Caco-2 (cell line): ENCODE measurements around the gene PHLDA2. TPM values are rescaled to one million over a fixed set of nuclear protein-coding genes. Genes with fewer than 3 reads are reported as not detected.

Source experiments
- BruUV-seq: library from RNA; stranded (reverse); fragments of 400-500 nt; replicated peaks from 2 replicates; lab custom pipeline; 2021; lab: Mats Ljungman, UMichigan
- CTCF ChIA-PET: fragments of 300-600 bp; sonication (Branson Sonifier 250); formaldehyde crosslinking; loops from one replicate; lab custom pipeline; 2022; ENCODE audit warnings: antibody characterized with exemption; lab: Charles Lee
- POLR2A ChIA-PET: fragments of 300-600 bp; sonication (Branson Sonifier 250); formaldehyde crosslinking; loops from one replicate; lab custom pipeline; 2022; ENCODE audit warnings: antibody characterized with exemption; lab: Charles Lee
- DNase-seq, 2 experiments: peaks; one replicate each; pipeline versions ENCODE4 v3.0.0 to v3.0.0-alpha.2; 2020 to 2022
- H3K27me3 ChIP-seq: replicated peaks from 2 replicates; pipeline ENCODE4 v1.6.0; 2011; ENCODE audit warnings: low read length; ENCODE audit not compliant: control insufficient read depth, insufficient read depth
- H3K36me3 ChIP-seq: 2 replicates; pipeline ENCODE4 v1.5.1; 2011; ENCODE audit warnings: low read length; ENCODE audit not compliant: control insufficient read depth, insufficient read depth
- H3K4me1 ChIP-seq: fragments of 250-450 bp; sonication (Bioruptor Pico); 2 replicates; pipeline ENCODE4 v1.5.1; 2020; ENCODE audit warnings: mild to moderate bottlenecking
- H3K4me3 ChIP-seq: 2 replicates; pipeline ENCODE4 v1.5.1; 2011; ENCODE audit warnings: low read depth, mild to moderate bottlenecking, control low read depth, low read length
- H3K9me3 ChIP-seq: fragments of 250-450 bp; sonication (Bioruptor Pico); 2 replicates; pipeline ENCODE4 v1.5.1; 2020; ENCODE audit warnings: mild to moderate bottlenecking, moderate library complexity
- H3K27ac Mint-ChIP-seq: one replicate; pipeline ENCODE4 v1.8.0; 2022; ENCODE audit warnings: mixed read lengths; ENCODE audit not compliant: unreplicated experiment
- H3K27me3 Mint-ChIP-seq: one replicate; pipeline ENCODE4 v1.8.0; 2022; ENCODE audit warnings: mixed read lengths; ENCODE audit not compliant: insufficient read depth, unreplicated experiment
- H3K36me3 Mint-ChIP-seq: one replicate; pipeline ENCODE4 v1.8.0; 2022; ENCODE audit warnings: mild to moderate bottlenecking, mixed read lengths; ENCODE audit not compliant: insufficient read depth, unreplicated experiment
- H3K4me1 Mint-ChIP-seq: one replicate; pipeline ENCODE4 v1.8.0; 2022; ENCODE audit warnings: low read depth, mixed read lengths; ENCODE audit not compliant: unreplicated experiment
- H3K4me3 Mint-ChIP-seq: one replicate; pipeline ENCODE4 v1.8.0; 2022; ENCODE audit warnings: mild to moderate bottlenecking, moderate library complexity, mixed read lengths; ENCODE audit not compliant: unreplicated experiment
- H3K9me3 Mint-ChIP-seq: one replicate; pipeline ENCODE4 v1.8.0; 2022; ENCODE audit warnings: mixed read lengths; ENCODE audit not compliant: unreplicated experiment
- intact Hi-C: fragments of 100-400 bp; cut with micrococcal nuclease; formaldehyde crosslinking; loops from one replicate; pipeline ENCODE4 v1.10.0; 2022; ENCODE audit not compliant: unreplicated experiment
- total RNA-seq: library from RNA; stranded (reverse); gene quantifications from 2 replicates; pipeline ENCODE4 v1.2.3, GENCODE V29; 2022
- TF ChIP-seq, protein P1 (sequence below), 2 experiments: fragments of 200-600 bp in 1 of 2; IDR thresholded peaks; 1 replicate in 1 of 2; 2 replicates in 1 of 2; pipeline versions ENCODE4 v1.5.1 to v1.8.0; 2011 to 2022; ENCODE audit warnings: antibody characterized with exemption in 1 of 2, control low read depth in 1 of 2, inconsistent platforms in 1 of 2, low read depth in 1 of 2, low read length in 1 of 2, mild to moderate bottlenecking in 1 of 2, moderate library complexity in 1 of 2; ENCODE audit not compliant: insufficient read depth in 1 of 2, severe bottlenecking in 1 of 2, unreplicated experiment in 1 of 2

Gene PHLDA2
- total RNA-seq, 1 experiment from 2014 or later: 19.1 TPM

DNA sequence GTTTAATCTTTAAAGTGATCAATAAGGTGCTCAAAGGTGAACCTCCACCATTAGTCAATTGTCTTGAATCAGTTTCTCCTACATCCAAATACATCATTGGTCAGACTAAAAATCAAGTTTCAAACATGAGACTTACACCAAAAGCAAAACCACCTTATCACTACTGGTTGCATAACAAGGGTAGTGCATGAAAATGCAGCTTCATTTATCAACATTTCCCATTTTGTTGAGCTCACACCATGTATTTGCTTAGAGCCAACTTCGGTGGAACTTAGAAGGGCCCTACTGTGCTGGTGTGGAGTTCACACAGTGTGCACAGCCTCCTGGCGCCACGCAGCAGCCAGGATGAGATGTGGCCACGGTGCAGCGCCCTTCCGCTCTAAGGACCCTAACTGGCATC lies 23.1 kb upstream of the PHLDA2 start:
- H3K9me3 ChIP-seq: no peaks in the 10 kb centered on the region
- H3K4me3 Mint-ChIP-seq: no peak overlapping the region
- no peak overlapping the region for H3K4me3 ChIP-seq
- H3K36me3 ChIP-seq: peaks cover 19% of the 10 kb centered on the region
- H3K36me3 Mint-ChIP-seq: peaks cover 99% of the 10 kb centered on the region
- H3K9me3 Mint-ChIP-seq: no peaks in the 10 kb centered on the region
- no peaks in the 10 kb centered on the region for H3K27me3 Mint-ChIP-seq
- TF ChIP-seq, protein P1, sequence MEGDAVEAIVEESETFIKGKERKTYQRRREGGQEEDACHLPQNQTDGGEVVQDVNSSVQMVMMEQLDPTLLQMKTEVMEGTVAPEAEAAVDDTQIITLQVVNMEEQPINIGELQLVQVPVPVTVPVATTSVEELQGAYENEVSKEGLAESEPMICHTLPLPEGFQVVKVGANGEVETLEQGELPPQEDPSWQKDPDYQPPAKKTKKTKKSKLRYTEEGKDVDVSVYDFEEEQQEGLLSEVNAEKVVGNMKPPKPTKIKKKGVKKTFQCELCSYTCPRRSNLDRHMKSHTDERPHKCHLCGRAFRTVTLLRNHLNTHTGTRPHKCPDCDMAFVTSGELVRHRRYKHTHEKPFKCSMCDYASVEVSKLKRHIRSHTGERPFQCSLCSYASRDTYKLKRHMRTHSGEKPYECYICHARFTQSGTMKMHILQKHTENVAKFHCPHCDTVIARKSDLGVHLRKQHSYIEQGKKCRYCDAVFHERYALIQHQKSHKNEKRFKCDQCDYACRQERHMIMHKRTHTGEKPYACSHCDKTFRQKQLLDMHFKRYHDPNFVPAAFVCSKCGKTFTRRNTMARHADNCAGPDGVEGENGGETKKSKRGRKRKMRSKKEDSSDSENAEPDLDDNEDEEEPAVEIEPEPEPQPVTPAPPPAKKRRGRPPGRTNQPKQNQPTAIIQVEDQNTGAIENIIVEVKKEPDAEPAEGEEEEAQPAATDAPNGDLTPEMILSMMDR (IDR thresholded peaks at IDR 0.05; ENCODE audit: insufficient read depth in 1 of 2, low read depth in 1 of 2, low read length in 1 of 2, severe bottlenecking in 1 of 2, unreplicated experiment in 1 of 2): no peak
- no peak for DNase-seq
- H3K27ac Mint-ChIP-seq: no peak overlapping the region
- H3K4me1 Mint-ChIP-seq: peaks cover 23% of the 10 kb centered on the region
- no peaks in the 10 kb centered on the region for H3K4me1 ChIP-seq
- no TSS peak for BruUV-seq
- H3K27me3 ChIP-seq: no peaks in the 10 kb centered on the region
- CTCF ChIA-PET: no interaction called here
- POLR2A ChIA-PET: no interaction called here
- intact Hi-C loops: no loop called here

DNA sequence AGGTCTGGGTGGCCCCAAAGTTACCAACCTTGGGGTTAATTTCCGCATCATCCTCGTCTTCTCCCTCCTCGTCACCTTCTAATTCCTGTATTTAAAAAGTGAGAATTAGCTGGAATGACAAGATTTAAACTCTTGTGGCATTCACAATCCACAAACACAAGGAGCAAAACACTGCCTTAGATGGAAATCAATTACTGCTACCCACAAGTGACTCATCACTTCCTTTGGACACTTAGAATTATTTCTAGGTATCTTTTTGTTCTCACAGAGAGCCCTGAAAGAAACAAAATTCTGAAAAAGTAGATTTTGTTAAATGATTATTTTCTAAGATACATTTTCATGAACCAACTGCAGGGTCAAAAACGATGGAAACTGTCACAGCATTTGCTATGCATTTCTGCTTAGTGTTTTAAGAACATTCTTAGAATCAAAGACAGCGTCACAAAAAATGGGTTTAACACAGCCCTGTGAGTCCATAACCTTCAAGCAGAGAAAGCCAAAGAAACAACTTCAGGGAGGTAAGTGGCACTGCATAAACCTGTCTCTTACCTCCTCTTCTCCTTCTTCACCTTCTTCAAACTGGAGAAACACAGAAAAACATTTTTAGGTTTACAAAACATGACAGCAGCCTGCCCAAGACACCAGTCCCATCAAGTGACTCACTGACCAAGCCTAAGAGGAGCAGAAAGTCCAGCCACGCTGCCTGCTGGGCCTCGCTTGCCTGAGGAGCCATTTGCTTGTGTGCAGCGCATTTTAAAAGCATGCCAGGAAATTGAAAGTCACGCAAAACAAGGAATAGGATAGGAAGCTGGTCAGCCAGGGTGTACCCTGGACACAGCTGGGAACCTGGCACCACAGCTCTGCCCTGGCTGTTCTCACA lies 22.3 kb upstream of the PHLDA2 start:
- Histone ChIP-seq H3K36me3 (peaks cover 17% of the 10 kb centered on the region), H3K27me3 (no peaks in the 10 kb centered on the region), H3K9me3 (no peaks in the 10 kb centered on the region), H3K4me1 (no peaks in the 10 kb centered on the region), H3K4me3 (no peak overlapping the region)
- TF ChIP-seq, protein P1 (IDR thresholded peaks at IDR 0.05; ENCODE audit: insufficient read depth in 1 of 2, low read depth in 1 of 2, low read length in 1 of 2, severe bottlenecking in 1 of 2, unreplicated experiment in 1 of 2): no peak
- BruUV-seq: no TSS peak
- ChIA-PET CTCF (no interaction called here), POLR2A (no interaction called here)
- Mint-ChIP-seq H3K27me3 (no peaks in the 10 kb centered on the region), H3K27ac (no peak overlapping the region), H3K36me3 (peaks cover 99% of the 10 kb centered on the region), H3K4me1 (peaks cover 21% of the 10 kb centered on the region), H3K9me3 (no peaks in the 10 kb centered on the region), H3K4me3 (no peak overlapping the region)
- intact Hi-C loops: no loop called here
- DNase-seq: no peak

DNA sequence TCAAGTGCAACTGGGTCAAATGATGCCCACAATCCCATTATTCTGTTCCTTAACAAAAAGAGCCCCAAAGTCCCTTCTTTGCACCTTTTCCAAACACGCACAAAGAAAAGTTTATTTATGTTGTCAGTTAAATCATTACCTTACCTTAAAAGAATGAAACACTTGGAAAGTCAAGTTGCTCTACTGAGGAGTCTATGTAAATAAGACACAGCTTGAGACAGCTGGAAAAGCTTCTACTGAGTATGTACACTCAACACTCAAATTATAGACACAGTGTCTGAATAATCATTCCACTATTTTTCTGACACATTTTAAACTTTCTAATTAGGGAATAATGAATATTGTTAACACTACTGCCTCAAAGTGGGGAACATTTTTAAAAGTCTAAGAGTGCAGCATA lies 21.6 kb upstream of the PHLDA2 start:
- TF ChIP-seq, protein P1 (IDR thresholded peaks at IDR 0.05; ENCODE audit: insufficient read depth in 1 of 2, low read depth in 1 of 2, low read length in 1 of 2, severe bottlenecking in 1 of 2, unreplicated experiment in 1 of 2): no peak
- ChIA-PET POLR2A (no interaction called here), CTCF (no interaction called here)
- peaks cover 12% of the 10 kb centered on the region for H3K36me3 ChIP-seq
- H3K9me3 Mint-ChIP-seq: no peaks in the 10 kb centered on the region
- H3K4me3 Mint-ChIP-seq: no peak overlapping the region
- H3K36me3 Mint-ChIP-seq: peaks cover 99% of the 10 kb centered on the region
- no peaks in the 10 kb centered on the region for H3K27me3 ChIP-seq
- H3K9me3 ChIP-seq: no peaks in the 10 kb centered on the region
- H3K4me1 ChIP-seq: no peaks in the 10 kb centered on the region
- BruUV-seq: no TSS peak
- no peak for DNase-seq
- no peaks in the 10 kb centered on the region for H3K27me3 Mint-ChIP-seq
- intact Hi-C loops: no loop called here
- no peak overlapping the region for H3K4me3 ChIP-seq
- H3K27ac Mint-ChIP-seq: no peak overlapping the region
- H3K4me1 Mint-ChIP-seq: peaks cover 16% of the 10 kb centered on the region
